ENCODE data around the gene PACSIN1. TPM values are rescaled to one million over a fixed set of nuclear protein-coding genes. Genes with fewer than 3 reads are reported as not detected.

The PACSIN1 gene
- total RNA-seq, 3 donors from 2014 or later, result 0.29 to 0.33 TPM; not detected in 1

GRCh38 chr6:34556031-34556471 is 90.2 kb downstream of the PACSIN1 start, which contains the start of gene SPDEF:
Gene SPDEF (minus strand): TSS chr6:34556329. CDS start chr6:34544455, 11,874 bp downstream.
- Histone ChIP-seq H3K4me3 (peak within 1 kb of the TSS in 2 of 3 donors; percentile 51 to 67), H3K4me1 (no peaks in the 10 kb centered on the region), H3K27ac (peak within 1 kb of the TSS; percentile 78 to 86), H3K36me3 (no peaks in the 10 kb centered on the region), H3K27me3 (no peaks in the 10 kb centered on the region), H3K9me3 (no peaks in the 10 kb centered on the region)
- intact Hi-C loops (cut with DNase I; ENCODE audit: low total_unique reads), result no loop called here
- TF ChIP-seq POLR2AphosphoS5 (IDR thresholded peaks at IDR 0.05) (no peak), CTCF (IDR thresholded peaks at IDR 0.05) (peak in 1 of 3 donors; percentile 25), POLR2A (IDR thresholded peaks at IDR 0.05) (no peak)
- peak; percentile 36 to 74 for DNase-seq (ENCODE audit: low spot score in 2 of 2)

GRCh38 chr6:34556493-34556892 is 90.6 kb downstream of the PACSIN1 start:
- no peaks in the 10 kb centered on the region for H3K36me3 ChIP-seq
- peak overlapping the region in 2 of 3 donors; percentile 51 to 67 for H3K4me3 ChIP-seq
- intact Hi-C loops (cut with DNase I; ENCODE audit: low total_unique reads), result no loop called here
- DNase-seq (ENCODE audit: low spot score in 2 of 2), result no peak
- peak overlapping the region; percentile 78 to 86 for H3K27ac ChIP-seq
- H3K27me3 ChIP-seq, result no peaks in the 10 kb centered on the region
- TF ChIP-seq POLR2A (IDR thresholded peaks at IDR 0.05), result no peak
- TF ChIP-seq POLR2AphosphoS5 (IDR thresholded peaks at IDR 0.05), result no peak
- H3K9me3 ChIP-seq, result no peaks in the 10 kb centered on the region
- H3K4me1 ChIP-seq, result no peaks in the 10 kb centered on the region

GRCh38 chr6:34557228-34557627 is 91.4 kb downstream of the PACSIN1 start:
- H3K4me1 ChIP-seq, result no peaks in the 10 kb centered on the region
- H3K36me3 ChIP-seq, result no peaks in the 10 kb centered on the region
- no peaks in the 10 kb centered on the region for H3K9me3 ChIP-seq
- H3K27ac ChIP-seq, result no peak overlapping the region
- intact Hi-C loops (cut with DNase I; ENCODE audit: low total_unique reads), result no loop called here
- no peaks in the 10 kb centered on the region for H3K27me3 ChIP-seq
- TF ChIP-seq POLR2AphosphoS5 (IDR thresholded peaks at IDR 0.05) (no peak), POLR2A (IDR thresholded peaks at IDR 0.05) (no peak), CTCF (IDR thresholded peaks at IDR 0.05) (no peak)
- no peak overlapping the region for H3K4me3 ChIP-seq
- DNase-seq (ENCODE audit: low spot score in 2 of 2), result no peak

- DNase-seq (ENCODE audit: low spot score in 2 of 2), result no peak
- no peaks in the 10 kb centered on the region for H3K27me3 ChIP-seq
- H3K36me3 ChIP-seq, result no peaks in the 10 kb centered on the region
- no peaks in the 10 kb centered on the region for H3K4me1 ChIP-seq
- no peaks in the 10 kb centered on the region for H3K9me3 ChIP-seq
- no peak for TF ChIP-seq CTCF (IDR thresholded peaks at IDR 0.05)
- no peak overlapping the region for H3K4me3 ChIP-seq
- intact Hi-C loops (cut with DNase I; ENCODE audit: low total_unique reads), result no loop called here
- H3K27ac ChIP-seq, result no peak overlapping the region
Observed at GRCh38 chr6:34558172-34558714, 92.4 kb downstream of the PACSIN1 start.

DNA sequence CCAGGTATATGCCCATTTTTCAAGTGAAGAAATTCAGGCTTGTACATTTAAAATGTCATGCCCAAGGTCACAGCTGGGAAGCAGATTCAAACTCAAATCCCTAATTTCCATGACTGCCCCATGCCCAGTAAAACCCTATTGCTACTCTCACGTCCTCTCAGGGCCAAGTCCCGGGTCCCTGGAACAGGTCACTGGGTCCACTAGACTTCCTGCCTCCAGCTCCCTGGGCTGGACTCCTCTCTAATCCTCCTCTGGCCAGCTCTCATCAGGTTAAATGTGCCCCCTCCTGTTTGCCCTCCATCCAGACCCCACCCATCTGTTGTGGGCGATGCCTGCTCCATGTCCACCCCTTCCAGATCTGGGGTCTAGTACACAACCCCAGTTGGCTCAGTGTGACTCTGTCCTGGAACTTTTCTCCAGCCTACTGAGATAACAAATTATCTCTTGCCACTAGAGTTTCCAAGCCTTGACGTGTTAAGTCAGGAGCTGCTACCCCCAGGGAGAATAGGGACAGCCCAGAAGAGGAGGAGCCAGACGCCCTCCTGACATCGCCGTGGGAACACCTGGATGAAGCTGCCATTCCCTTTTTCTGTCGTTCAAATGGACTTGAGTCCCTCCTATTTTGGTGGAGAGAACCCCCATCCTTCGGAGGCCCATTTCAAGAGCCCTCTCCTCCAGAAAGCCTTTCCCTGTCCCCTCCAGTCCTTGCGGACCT is 93.9 kb downstream of the PACSIN1 start:
- no peak for DNase-seq (ENCODE audit: low spot score in 2 of 2)
- TF ChIP-seq POLR2AphosphoS5 (IDR thresholded peaks at IDR 0.05), result no peak
- no peak for TF ChIP-seq CTCF (IDR thresholded peaks at IDR 0.05)
- no peak for TF ChIP-seq POLR2A (IDR thresholded peaks at IDR 0.05)

More for the DNA sequence above, 93.9 kb downstream of the PACSIN1 start:
- H3K4me1 ChIP-seq, result no peaks in the 10 kb centered on the region
- no peaks in the 10 kb centered on the region for H3K36me3 ChIP-seq
- intact Hi-C loops (cut with DNase I; ENCODE audit: low total_unique reads), result no loop called here
- H3K9me3 ChIP-seq, result no peaks in the 10 kb centered on the region
- no peak overlapping the region for H3K4me3 ChIP-seq
- no peak overlapping the region for H3K27ac ChIP-seq
- H3K27me3 ChIP-seq, result no peaks in the 10 kb centered on the region

Measured in breast epithelium (tissue), 4 donors.